ENCODE data around the gene PARD6B.
"Not testable (repeated sequence)": the region's sequence is repeated elsewhere in the genome, so short reads cannot be mapped to it uniquely, and the experiment has no call there.

Gene PARD6B

GRCh38 chr20:50746138-50746940 is 15.0 kb downstream of the PARD6B start:
- DNase-seq (ENCODE audit: low read depth in 2 of 2) = no peak

GRCh38 chr20:50747275-50747674 is 15.9 kb downstream of the PARD6B start:
- DNase-seq (ENCODE audit: low read depth in 2 of 2) = no peak

- no peak for DNase-seq (ENCODE audit: low read depth in 2 of 2)
Measured at GRCh38 chr20:50750145-50750671, 18.8 kb downstream of the PARD6B start.

- no peak for DNase-seq (ENCODE audit: low read depth in 2 of 2)
Measured at GRCh38 chr20:50753152-50753551, 21.8 kb downstream of the PARD6B start.

- no peak for DNase-seq (ENCODE audit: low read depth in 2 of 2)
Measured at GRCh38 chr20:50754420-50754819, 23.0 kb downstream of the PARD6B start.

GRCh38 chr20:50756447-50756846 is 25.1 kb downstream of the PARD6B start:
- no peak for DNase-seq (ENCODE audit: low read depth in 2 of 2)

GRCh38 chr20:50758469-50758868 is 27.1 kb downstream of the PARD6B start:
- DNase-seq (ENCODE audit: low read depth in 2 of 2) = no peak

- DNase-seq (ENCODE audit: low read depth in 2 of 2) = no peak
Measured at GRCh38 chr20:50758992-50759391, 27.6 kb downstream of the PARD6B start.

GRCh38 chr20:50759678-50760077 is 28.3 kb downstream of the PARD6B start:
- DNase-seq (ENCODE audit: low read depth in 2 of 2) = no peak

GRCh38 chr20:50762045-50762422 is 30.7 kb downstream of the PARD6B start:
- no peak for DNase-seq (ENCODE audit: low read depth in 2 of 2)

GRCh38 chr20:50762435-50763220 is 31.2 kb downstream of the PARD6B start:
- no peak for DNase-seq (ENCODE audit: low read depth in 2 of 2)

- not testable (repeated sequence) for DNase-seq (ENCODE audit: low read depth in 2 of 2)
Measured at GRCh38 chr20:50763550-50764458, 32.4 kb downstream of the PARD6B start.

- not testable (repeated sequence) for DNase-seq (ENCODE audit: low read depth in 2 of 2)
Measured at GRCh38 chr20:50765251-50765650, 33.9 kb downstream of the PARD6B start.

GRCh38 chr20:50765674-50766073 is 34.3 kb downstream of the PARD6B start:
- no peak for DNase-seq (ENCODE audit: low read depth in 2 of 2)

GRCh38 chr20:50766955-50767809 is 35.8 kb downstream of the PARD6B start:
- DNase-seq (ENCODE audit: low read depth in 2 of 2) = not testable (repeated sequence)

- DNase-seq (ENCODE audit: low read depth in 2 of 2) = not testable (repeated sequence)
Measured at GRCh38 chr20:50768991-50769390, 37.6 kb downstream of the PARD6B start.

- DNase-seq (ENCODE audit: low read depth in 2 of 2) = not testable (repeated sequence)
Measured at GRCh38 chr20:50769551-50770085, 38.2 kb downstream of the PARD6B start.

- DNase-seq (ENCODE audit: low read depth in 2 of 2) = not testable (repeated sequence)
Measured at GRCh38 chr20:50771419-50772080, 40.2 kb downstream of the PARD6B start.

- no peak for DNase-seq (ENCODE audit: low read depth in 2 of 2)
Measured at GRCh38 chr20:50772420-50773185, 41.2 kb downstream of the PARD6B start.

Data from fibroblast of skin of left biceps (primary cell).